HEK293 (cell line): ENCODE results near the gene C2orf42.

Source experiments
- INSM2 ChIP-seq: fragments of 450-650 bp; formaldehyde crosslinking; IDR thresholded peaks from 2 replicates; pipeline ENCODE4 v1.5.1; 2016; ENCODE audit warnings: missing biosample characterization, missing genetic modification characterization
- MZF1 ChIP-seq: fragments of 450-650 bp; formaldehyde crosslinking; IDR thresholded peaks from 2 replicates; pipeline ENCODE4 v1.5.1; 2017; ENCODE audit warnings: missing biosample characterization, missing genetic modification characterization, borderline replicate concordance
- PRDM1 ChIP-seq: fragments of 450-650 bp; formaldehyde crosslinking; IDR thresholded peaks from 2 replicates; pipeline ENCODE4; 2016; ENCODE audit warnings: missing biosample characterization, missing genetic modification characterization
- REPIN1 ChIP-seq: fragments of 450-650 bp; formaldehyde crosslinking; IDR thresholded peaks from 2 replicates; pipeline ENCODE4 v1.5.1; 2017; ENCODE audit warnings: missing biosample characterization, missing genetic modification characterization, low read depth
- SETDB1 ChIP-seq: IDR thresholded peaks from one replicate; pipeline ENCODE4 v1.6.1; 2017; ENCODE audit warnings: mild to moderate bottlenecking, low read length, moderate library complexity, mixed read lengths; ENCODE audit not compliant: insufficient read length
- SP3 ChIP-seq: fragments of 450-650 bp; formaldehyde crosslinking; IDR thresholded peaks from 2 replicates; pipeline ENCODE4 v1.5.1; 2016; ENCODE audit warnings: missing biosample characterization, missing genetic modification characterization
- TCF7L2 ChIP-seq: IDR thresholded peaks from 2 replicates; pipeline ENCODE4 v1.6.1; 2011; ENCODE audit warnings: low read depth, mild to moderate bottlenecking, inconsistent platforms, low read length, moderate library complexity, borderline replicate concordance
- ZBTB20 ChIP-seq: fragments of 450-650 bp; formaldehyde crosslinking; IDR thresholded peaks from 2 replicates; pipeline ENCODE4 v1.5.1; 2016; ENCODE audit warnings: missing biosample characterization, missing genetic modification characterization
- ZBTB8A ChIP-seq: fragments of 450-650 bp; formaldehyde crosslinking; IDR thresholded peaks from 2 replicates; pipeline ENCODE4 v1.5.1; 2016; ENCODE audit warnings: missing biosample characterization, missing genetic modification characterization
- ZNF157 ChIP-seq: fragments of 450-650 bp; formaldehyde crosslinking; IDR thresholded peaks from 2 replicates; pipeline ENCODE4 v1.5.1; 2016; ENCODE audit warnings: missing biosample characterization, missing genetic modification characterization
- ZNF214 ChIP-seq: fragments of 450-650 bp; formaldehyde crosslinking; IDR thresholded peaks from 2 replicates; pipeline ENCODE4 v1.5.1; 2017; ENCODE audit warnings: missing biosample characterization, mild to moderate bottlenecking, missing genetic modification characterization, borderline replicate concordance
- ZNF24 ChIP-seq: fragments of 450-650 bp; formaldehyde crosslinking; IDR thresholded peaks from 2 replicates; pipeline ENCODE4 v1.5.1; 2016; ENCODE audit warnings: missing biosample characterization, missing genetic modification characterization
- ZNF266 ChIP-seq: fragments of 450-650 bp; formaldehyde crosslinking; IDR thresholded peaks from 2 replicates; pipeline ENCODE4 v1.5.1; 2016; ENCODE audit warnings: missing biosample characterization, missing genetic modification characterization, low read depth
- ZNF335 ChIP-seq: fragments of 450-650 bp; formaldehyde crosslinking; conservative IDR thresholded peaks from 2 replicates; pipeline ENCODE4 v1.5.1; 2016; ENCODE audit warnings: missing biosample characterization, missing genetic modification characterization
- ZNF391 ChIP-seq: fragments of 450-650 bp; formaldehyde crosslinking; IDR thresholded peaks from 2 replicates; pipeline ENCODE4 v1.5.1; 2016; ENCODE audit warnings: low read depth, missing biosample characterization, missing genetic modification characterization, borderline replicate concordance
- ZNF514 ChIP-seq: fragments of 450-650 bp; formaldehyde crosslinking; IDR thresholded peaks from 2 replicates; pipeline ENCODE4 v1.5.1; 2016; ENCODE audit warnings: missing biosample characterization, missing genetic modification characterization
- ZNF571 ChIP-seq: fragments of 450-650 bp; formaldehyde crosslinking; IDR thresholded peaks from 2 replicates; pipeline ENCODE4 v1.5.0; 2017; ENCODE audit warnings: missing biosample characterization, missing genetic modification characterization
- ZNF580 ChIP-seq: fragments of 450-650 bp; formaldehyde crosslinking; IDR thresholded peaks from 2 replicates; pipeline ENCODE4 v1.5.1; 2016; ENCODE audit warnings: missing biosample characterization, missing genetic modification characterization
- ZNF600 ChIP-seq: fragments of 450-650 bp; formaldehyde crosslinking; IDR thresholded peaks from 2 replicates; pipeline ENCODE4 v1.5.1; 2016; ENCODE audit warnings: missing biosample characterization, missing genetic modification characterization
- ZNF629 ChIP-seq: fragments of 450-650 bp; formaldehyde crosslinking; IDR thresholded peaks from 2 replicates; pipeline ENCODE4 v1.5.1; 2017; ENCODE audit warnings: missing biosample characterization, missing genetic modification characterization
- ZNF701 ChIP-seq: fragments of 450-650 bp; formaldehyde crosslinking; IDR thresholded peaks from 2 replicates; pipeline ENCODE4 v1.5.1; 2016; ENCODE audit warnings: missing biosample characterization, missing genetic modification characterization
- ZNF707 ChIP-seq: fragments of 450-650 bp; formaldehyde crosslinking; IDR thresholded peaks from 2 replicates; pipeline ENCODE4 v1.5.1; 2016; ENCODE audit warnings: missing biosample characterization, missing genetic modification characterization
- ZNF791 ChIP-seq: fragments of 450-650 bp; formaldehyde crosslinking; IDR thresholded peaks from 2 replicates; pipeline ENCODE4 v1.5.1; 2016; ENCODE audit warnings: missing biosample characterization, missing genetic modification characterization
- ZNF830 ChIP-seq: fragments of 450-650 bp; IDR thresholded peaks from 2 replicates; pipeline ENCODE4 v1.5.0; 2018; ENCODE audit warnings: missing biosample characterization, missing genetic modification characterization, low read depth, mild to moderate bottlenecking, moderate library complexity
- ZSCAN18 ChIP-seq: fragments of 450-650 bp; formaldehyde crosslinking; IDR thresholded peaks from 2 replicates; pipeline ENCODE4 v1.5.1; 2016; ENCODE audit warnings: missing biosample characterization, missing genetic modification characterization
- TF ChIP-seq, protein P1 (sequence below): fragments of 450-650 bp; IDR thresholded peaks from 2 replicates; pipeline ENCODE4 v1.5.1; 2018; ENCODE audit warnings: missing biosample characterization, missing genetic modification characterization
- TF ChIP-seq, protein P2 (sequence below): fragments of 450-650 bp; formaldehyde crosslinking; IDR thresholded peaks from 2 replicates; pipeline ENCODE4 v1.5.1; 2016; ENCODE audit warnings: missing biosample characterization, missing genetic modification characterization
- TF ChIP-seq, protein P3 (sequence below): fragments of 450-650 bp; formaldehyde crosslinking; IDR thresholded peaks from 2 replicates; pipeline ENCODE4 v1.5.1; 2016; ENCODE audit warnings: missing biosample characterization, missing genetic modification characterization, borderline replicate concordance
- TF ChIP-seq, protein P4 (sequence below): fragments of 450-650 bp; formaldehyde crosslinking; IDR thresholded peaks from 2 replicates; pipeline ENCODE4 v1.5.1; 2016; ENCODE audit warnings: missing biosample characterization, missing genetic modification characterization

The C2orf42 gene

DNA sequence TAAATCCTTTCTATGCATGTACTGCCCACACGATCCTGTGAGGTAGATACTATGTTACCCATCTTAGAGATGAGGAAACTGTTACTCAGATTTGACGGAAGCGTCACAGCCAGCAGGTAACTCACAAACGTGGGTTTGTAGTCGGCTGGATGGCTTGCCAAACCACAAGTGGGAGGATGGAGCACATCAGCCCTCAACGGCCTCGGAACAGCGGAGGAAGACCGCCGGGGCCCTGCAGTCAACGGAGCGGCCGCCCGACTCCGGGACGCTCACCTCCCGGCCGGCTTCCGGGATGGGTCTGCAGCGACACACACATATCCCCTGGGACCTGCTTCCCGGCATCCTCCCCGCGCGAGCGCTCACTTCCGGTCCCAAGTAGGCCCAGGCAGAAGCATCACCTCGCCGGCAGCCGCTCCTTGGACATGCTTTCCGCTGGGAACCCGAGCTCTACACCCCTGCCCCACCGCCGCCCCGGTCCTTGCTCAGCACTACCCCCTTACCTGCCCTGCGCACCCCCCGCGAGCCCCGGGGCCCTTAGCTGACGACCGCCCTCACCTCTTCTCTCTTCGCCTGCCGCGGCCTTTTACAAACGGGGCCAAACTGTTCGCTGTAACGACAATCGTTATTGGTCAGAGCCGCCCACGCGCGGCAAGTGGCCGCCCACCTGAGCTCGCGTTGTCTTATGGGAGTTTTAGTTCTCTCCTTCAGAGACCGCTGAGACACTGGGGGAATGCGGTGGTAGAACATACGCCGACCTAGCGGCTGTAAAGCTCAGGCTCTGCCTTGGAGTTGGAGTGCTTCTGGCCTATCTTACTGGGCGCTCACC is at the start of gene C2orf42 (continued):
- TF ChIP-seq ZNF830 = no peak
- TF ChIP-seq, protein P1, sequence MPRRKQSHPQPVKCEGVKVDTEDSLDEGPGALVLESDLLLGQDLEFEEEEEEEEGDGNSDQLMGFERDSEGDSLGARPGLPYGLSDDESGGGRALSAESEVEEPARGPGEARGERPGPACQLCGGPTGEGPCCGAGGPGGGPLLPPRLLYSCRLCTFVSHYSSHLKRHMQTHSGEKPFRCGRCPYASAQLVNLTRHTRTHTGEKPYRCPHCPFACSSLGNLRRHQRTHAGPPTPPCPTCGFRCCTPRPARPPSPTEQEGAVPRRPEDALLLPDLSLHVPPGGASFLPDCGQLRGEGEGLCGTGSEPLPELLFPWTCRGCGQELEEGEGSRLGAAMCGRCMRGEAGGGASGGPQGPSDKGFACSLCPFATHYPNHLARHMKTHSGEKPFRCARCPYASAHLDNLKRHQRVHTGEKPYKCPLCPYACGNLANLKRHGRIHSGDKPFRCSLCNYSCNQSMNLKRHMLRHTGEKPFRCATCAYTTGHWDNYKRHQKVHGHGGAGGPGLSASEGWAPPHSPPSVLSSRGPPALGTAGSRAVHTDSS (tag by site-specific recombination) = no peak
- no peak for TF ChIP-seq ZNF266
- TF ChIP-seq MZF1 (tag by site-specific recombination) = no peak
- no peak for TF ChIP-seq ZNF157 (tag by site-specific recombination)
- peak; percentile 49; the same call in 1 of the 2 replicates for TF ChIP-seq ZBTB8A (tag by site-specific recombination)
- TF ChIP-seq, protein P2, sequence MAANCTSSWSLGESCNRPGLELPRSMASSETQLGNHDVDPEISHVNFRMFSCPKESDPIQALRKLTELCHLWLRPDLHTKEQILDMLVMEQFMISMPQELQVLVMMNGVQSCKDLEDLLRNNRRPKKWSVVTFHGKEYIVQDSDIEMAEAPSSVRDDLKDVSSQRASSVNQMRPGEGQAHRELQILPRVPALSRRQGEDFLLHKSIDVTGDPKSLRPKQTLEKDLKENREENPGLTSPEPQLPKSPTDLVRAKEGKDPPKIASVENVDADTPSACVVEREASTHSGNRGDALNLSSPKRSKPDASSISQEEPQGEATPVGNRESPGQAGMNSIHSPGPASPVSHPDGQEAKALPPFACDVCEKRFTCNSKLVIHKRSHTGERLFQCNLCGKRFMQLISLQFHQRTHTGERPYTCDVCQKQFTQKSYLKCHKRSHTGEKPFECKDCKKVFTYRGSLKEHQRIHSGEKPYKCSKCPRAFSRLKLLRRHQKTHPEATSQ (tag by site-specific recombination) = no peak
- TF ChIP-seq PRDM1 = no peak
- TF ChIP-seq, protein P3, sequence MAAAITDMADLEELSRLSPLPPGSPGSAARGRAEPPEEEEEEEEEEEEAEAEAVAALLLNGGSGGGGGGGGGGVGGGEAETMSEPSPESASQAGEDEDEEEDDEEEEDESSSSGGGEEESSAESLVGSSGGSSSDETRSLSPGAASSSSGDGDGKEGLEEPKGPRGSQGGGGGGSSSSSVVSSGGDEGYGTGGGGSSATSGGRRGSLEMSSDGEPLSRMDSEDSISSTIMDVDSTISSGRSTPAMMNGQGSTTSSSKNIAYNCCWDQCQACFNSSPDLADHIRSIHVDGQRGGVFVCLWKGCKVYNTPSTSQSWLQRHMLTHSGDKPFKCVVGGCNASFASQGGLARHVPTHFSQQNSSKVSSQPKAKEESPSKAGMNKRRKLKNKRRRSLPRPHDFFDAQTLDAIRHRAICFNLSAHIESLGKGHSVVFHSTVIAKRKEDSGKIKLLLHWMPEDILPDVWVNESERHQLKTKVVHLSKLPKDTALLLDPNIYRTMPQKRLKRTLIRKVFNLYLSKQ = no peak
- TF ChIP-seq ZNF707 (tag by site-specific recombination) = no peak
- TF ChIP-seq ZBTB20 (tag by site-specific recombination) = peak; percentile 99
- peak; percentile 58 for TF ChIP-seq ZNF600 (tag by site-specific recombination)
- peak; percentile 98 for TF ChIP-seq SP3 (tag by site-specific recombination)
- TF ChIP-seq ZNF701 (tag by site-specific recombination) = no peak
- no peak for TF ChIP-seq SETDB1
- no peak for TF ChIP-seq ZSCAN18 (tag by site-specific recombination)
- peak; percentile 82 for TF ChIP-seq ZNF335 (tag by site-specific recombination)
- 0 out of 2 replicates have a peak, but pooled peaks have one; percentile 68 for TF ChIP-seq ZNF24
- TF ChIP-seq ZNF580 (tag by site-specific recombination) = peak; percentile 57; the same call in 1 of the 2 replicates
- TF ChIP-seq ZNF791 (tag by site-specific recombination) = no peak
- TF ChIP-seq, protein P4, sequence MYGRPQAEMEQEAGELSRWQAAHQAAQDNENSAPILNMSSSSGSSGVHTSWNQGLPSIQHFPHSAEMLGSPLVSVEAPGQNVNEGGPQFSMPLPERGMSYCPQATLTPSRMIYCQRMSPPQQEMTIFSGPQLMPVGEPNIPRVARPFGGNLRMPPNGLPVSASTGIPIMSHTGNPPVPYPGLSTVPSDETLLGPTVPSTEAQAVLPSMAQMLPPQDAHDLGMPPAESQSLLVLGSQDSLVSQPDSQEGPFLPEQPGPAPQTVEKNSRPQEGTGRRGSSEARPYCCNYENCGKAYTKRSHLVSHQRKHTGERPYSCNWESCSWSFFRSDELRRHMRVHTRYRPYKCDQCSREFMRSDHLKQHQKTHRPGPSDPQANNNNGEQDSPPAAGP (tag by site-specific recombination) = 0 out of 2 replicates have a peak, but pooled peaks have one; percentile 40
- TF ChIP-seq ZNF514 = no peak
- TF ChIP-seq ZNF214 (tag by site-specific recombination) = no peak
- TF ChIP-seq TCF7L2 = no peak
- no peak for TF ChIP-seq REPIN1
- TF ChIP-seq ZNF391 = no peak
- TF ChIP-seq ZNF629 (tag by site-specific recombination) = peak; percentile 76; the same call in 1 of the 2 replicates
- peak; percentile 64; the same call in 1 of the 2 replicates for TF ChIP-seq INSM2 (tag by site-specific recombination)
- TF ChIP-seq ZNF571 = no peak
